ENCODE data around the gene CACNG1.

Gene CACNG1

DNA sequence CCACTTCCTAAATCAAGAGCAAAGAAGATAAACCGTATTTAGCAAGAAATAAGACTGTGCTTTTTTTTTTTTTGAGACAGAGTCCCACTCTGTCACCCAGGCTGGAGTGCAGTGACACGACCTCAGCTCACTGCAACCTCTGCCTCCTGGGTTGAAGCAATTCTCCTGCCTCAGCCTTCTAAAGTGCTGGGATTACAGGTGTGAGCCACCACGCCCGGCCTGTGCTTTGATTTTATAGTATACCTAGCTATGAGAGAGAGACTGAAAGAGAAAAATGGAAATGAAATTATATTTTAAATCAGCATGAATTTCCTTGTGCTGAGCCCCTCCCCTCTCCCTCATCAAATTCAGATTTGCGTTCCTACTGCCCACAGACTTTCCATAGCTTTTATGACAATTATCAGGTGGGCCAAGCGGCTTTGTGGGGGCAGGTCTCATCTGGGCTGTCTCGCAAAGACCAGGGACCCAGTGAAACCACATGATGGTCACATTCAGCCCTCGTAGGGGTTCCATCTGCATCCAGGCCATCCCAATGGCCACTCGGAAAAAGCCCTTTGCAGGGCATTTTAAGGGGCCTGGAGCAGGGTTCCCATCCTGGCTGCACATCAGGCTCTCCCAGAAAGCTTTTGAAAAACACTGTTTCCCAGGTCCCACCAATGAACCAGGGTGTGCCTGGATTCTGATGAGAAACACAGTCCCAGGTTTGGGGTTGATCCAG lies 8.5 kb downstream of the CACNG1 start:
- no peak for DNase-seq

DNA sequence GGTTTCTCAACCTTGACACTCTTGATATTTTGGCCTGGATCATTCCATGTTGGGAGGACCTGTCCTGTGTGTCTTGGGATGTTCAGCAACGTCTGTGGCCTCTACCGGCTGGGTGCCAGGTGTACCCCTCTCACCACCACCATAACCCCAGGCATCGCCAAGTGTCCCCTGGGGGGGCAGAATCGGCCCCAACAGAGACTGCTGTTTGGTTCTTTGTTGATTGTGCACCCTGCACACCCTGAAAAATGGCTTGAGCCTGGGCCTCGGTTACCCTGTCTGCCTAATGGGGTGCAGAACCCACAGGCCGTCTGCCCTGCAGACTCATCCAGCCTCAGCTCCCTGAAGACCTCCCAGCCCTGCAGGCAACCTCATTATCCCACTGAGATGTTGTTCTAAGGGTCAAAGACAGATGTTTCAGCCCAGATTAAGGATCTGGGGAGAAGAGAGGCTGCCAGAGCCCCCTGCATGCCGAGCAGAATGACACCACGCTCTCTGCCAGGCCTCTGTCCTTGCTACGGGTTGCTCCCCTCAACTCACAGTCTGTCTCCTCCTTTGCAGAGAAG lies 9.2 kb downstream of the CACNG1 start:
- no peak for DNase-seq

DNA sequence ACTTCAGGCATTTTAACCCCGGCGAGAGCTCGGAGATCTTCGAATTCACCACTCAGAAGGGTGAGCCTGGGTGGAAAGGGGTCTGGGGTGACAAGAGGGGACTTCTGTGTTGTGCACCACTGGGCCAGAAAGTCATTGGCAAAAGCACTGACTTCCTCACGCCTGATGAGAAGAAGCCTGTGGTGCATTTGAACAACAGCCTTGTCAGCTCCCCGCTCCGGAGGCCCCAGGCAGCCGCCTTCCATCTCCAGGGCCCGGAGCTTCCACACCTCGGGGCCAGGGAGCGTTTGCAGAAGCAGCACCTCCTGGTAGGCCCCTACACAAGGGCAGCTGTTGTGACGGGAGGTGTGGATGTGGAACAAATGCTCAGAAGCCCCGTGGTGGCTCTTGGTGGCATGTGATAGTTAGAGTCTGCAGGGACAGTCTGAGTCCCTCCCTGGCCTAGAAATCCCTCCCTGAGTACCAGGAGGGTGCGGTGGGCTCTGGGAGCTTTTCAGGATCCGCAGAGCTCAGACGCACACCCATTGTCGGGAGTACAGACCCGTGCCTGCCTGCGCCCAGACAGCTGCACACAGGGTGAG lies 9.7 kb downstream of the CACNG1 start:
- DNase-seq: no peak

DNA sequence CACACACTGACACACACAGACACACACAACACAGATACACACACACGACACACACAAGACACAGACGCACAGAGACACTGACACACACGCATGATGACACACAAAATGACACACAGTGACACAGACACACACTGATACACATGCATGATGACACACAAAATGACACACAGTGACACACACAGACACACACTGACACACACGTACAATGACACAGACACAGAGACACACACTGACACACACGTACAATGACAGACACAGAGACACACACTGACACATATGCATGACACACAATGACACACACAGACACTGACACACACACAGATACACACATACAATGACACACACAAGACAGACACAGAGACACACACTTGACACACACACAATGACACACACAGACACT lies 10.3 kb downstream of the CACNG1 start:
- DNase-seq: no peak

DNA sequence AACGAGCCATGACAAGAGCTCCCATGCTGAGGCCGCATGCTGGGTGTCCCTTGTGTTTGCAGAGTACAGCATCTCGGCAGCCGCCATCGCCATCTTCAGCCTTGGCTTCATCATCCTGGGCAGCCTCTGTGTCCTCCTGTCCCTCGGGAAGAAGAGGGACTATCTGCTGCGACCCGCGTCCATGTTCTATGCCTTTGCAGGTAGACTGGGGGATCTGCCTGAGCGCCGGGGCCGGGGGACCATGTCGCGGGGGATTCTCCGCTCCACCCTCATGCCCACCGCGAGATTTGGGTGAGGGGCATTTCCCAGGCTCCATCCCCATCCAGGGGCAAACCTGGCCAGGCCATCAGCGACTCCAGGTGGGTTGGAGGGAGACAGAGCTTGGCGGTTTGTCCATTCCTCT lies 10.7 kb downstream of the CACNG1 start:
- DNase-seq: no peak

DNA sequence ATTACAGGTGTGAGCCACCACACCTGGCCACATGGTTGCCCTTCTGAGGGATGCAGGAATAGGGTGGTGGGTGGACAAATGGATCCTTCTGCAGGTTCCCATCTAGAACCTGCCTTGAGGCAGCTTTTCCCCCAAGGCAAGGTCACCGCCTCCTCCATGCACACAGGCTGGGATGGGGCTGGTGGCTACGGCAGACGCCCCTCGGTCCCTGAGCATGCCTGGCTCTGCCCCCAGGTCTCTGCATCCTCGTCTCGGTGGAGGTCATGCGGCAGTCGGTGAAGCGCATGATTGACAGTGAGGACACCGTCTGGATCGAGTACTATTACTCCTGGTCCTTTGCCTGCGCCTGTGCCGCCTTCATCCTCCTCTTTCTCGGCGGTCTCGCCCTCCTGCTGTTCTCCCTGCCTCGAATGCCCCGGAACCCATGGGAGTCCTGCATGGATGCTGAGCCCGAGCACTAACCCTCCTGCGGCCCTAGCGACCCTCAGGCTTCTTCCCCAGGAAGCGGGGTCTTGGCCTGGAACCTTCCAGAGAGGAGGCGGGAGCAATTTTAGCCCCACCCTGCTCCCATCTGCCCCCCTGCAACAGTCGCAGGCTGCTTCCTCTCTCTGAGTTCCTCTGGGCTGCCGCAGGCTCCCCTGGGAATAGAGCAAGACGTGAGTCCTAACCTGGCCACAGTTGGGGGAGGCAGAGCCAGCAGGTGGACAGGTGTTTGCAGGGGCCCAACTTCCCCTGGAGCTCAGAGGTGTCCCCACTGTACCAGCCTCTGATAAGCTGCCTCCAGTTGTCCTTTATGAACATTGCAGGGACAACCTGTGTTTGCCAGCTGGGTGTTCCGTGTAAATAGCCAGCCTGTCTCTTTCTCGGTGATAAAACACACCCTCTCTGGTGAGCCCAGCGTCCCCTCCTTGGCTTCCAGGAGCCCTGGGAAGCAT lies 11.7 kb downstream of the CACNG1 start:
- DNase-seq: no peak

DNA sequence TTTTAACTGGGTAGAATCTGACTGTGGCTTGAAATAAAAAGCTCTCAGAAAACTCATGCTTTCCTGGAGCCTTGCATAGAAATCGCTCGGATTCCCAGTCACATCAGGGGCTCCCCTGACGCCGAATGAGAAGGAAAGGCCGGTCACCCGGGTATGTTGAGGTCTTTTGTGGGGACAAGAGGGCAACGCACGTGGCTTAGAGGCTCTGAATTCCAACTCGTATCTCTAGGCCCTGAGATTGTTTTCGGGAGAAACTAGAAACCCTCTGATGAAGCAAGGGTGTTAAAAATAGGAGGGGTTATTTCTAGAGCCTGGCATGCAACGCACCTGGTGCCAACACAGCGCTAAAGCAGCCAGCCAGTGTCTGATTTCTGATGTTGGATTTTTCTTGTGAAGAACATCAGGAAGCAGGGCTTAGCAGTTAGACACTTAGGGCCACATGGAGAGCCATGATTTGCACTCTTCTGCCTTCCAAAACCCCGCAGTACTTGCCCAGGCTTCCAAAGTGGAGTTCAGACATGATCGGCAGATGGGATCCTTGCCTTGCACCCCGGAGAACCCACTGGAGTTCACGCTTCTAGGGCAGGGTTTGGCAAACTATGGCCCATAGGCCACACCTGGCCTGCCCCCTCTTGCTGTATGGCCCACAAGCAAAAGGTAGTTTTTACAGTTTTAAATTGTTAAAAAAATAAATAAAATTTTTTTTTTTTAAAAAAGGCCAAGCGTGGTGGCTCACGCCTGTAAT lies 12.6 kb downstream of the CACNG1 start:
- DNase-seq: no peak

DNA sequence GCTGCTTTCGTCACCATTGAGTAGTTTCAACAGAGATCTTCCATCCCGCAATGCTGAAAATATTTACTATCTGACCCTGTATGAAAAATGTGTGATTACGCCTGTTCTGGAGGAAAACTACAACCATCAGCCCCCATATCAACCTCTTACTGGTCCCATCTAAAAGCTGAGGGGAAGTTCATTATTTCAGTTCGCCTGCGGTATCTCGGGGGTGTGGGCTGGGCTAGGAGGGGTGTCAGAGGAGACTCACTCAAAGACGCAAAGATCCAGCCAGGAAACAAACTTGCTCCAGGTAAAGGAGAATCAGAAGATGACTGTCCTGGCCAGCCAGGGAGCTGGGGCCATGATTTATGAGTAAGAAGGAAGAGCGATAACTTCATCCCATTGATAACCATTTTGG lies 13.7 kb downstream of the CACNG1 start:
- no peak for DNase-seq

DNA sequence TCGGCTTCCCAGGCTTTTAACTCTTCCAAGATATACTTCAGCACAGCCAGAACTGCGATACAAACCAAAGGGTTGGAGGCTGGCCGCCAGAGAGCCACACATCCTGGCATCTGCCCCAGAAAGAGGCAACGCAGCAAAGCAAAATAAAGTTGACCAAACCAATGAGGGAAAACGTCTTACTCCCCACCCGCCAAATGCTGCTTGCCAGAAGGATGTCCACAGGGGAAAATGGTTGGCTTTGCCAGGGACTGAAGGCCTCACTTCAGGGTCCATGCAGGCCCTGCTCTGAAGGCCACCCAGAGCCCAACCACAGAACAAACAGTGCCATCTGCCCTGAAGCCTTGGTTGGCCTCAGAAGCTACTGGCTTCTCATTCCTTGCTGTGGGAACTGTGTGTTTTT lies 15.0 kb downstream of the CACNG1 start:
- DNase-seq: no peak

DNA sequence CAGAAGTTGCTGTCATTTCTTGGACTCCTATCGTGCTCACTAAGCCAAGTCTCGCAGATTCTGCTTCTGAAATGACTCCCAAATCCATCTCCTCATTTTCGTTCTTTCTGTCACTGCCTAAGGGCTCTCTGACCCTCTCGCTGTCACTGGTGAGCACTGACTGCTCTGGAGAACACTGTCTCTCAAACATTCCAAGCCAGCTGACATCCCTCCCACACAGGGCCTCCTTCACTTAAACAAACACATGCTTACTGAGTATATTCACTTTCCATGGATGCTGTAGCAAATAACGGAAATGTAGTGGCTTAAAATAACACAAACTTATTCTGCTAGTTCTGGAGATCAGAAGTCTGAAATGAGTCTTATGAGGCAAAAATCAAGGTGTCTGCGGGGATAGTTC lies 18.8 kb downstream of the CACNG1 start:
- no peak for DNase-seq

DNA sequence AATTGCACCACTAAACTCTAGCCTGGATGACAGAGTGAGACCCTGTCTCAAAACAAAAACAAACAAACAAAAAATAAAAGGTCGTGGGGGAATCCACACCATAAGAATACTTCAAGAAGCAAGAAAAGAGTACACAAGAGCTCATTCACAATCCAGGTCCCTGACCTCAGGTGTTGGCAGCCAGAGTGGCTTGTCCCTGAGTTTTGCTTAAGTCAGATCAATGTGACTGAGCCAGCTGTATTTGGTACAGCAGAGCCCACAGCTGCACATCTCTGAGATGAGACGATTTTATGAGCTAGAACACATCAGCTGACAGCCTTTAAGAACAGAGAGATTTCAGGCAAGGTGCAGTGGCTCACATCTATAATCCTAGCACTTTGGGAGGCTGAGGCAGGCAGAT lies 22.4 kb downstream of the CACNG1 start:
- DNase-seq: no peak

DNA sequence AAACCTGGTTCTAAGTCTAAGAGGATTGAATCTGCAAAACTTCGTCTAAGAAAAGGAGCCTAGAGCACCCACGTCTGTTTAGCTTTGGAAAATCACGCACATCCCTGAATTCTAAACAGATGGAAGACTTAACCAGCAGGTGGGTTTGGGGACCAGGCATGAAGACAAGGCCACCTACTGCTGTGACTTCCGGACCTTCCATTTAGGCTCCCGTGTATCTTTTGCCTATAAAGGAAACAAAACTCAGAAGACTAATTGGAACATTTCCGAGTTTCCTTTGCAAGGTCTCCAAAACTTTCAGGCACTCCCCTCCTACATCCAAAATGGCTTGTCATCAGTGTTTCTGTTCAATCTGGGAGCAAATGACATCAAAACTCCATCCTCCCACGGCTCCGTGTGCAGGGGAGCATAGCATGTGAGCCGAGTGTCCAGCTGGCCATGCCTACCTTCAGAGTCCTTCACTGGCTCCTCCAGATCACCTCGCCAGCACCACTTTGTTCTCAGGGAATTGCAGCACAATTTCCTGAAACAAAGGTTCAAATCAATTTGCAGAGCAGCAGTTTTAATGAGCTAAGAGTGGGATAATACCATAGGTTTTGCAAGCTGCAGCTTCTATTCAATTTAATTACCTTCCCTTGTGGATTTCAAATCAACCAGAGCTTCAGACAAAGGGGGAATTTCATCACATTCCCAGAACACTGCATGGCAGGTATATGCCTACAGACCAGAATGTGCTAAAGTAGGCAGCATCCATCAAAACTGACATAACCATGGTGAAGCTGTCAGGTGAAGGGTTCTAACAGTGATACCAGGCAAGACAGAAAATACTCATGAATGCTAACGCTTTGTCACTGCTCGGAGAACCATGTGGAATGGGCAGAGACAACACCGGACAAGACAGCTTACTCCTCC lies 23.5 kb downstream of the CACNG1 start:
- DNase-seq: no peak

DNA sequence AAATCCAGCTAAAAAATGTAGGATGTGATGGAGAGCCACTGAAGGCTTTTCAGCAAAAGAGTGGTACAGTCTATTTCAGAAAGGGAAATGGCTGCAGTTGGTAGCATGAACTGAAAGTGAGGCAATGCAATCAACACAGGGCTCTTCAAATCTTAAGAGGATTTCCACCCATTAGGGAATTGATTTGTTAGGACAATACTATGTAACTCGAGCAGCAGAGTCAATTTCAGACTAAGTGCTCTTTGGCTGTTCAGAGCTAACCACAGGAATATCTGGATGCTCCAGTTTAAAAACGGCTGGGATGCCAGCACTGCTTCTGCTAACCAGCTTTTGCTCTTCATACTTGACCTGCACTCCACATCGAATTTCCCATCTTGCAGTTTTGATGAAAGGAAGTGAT lies 24.6 kb downstream of the CACNG1 start:
- DNase-seq: no peak

DNA sequence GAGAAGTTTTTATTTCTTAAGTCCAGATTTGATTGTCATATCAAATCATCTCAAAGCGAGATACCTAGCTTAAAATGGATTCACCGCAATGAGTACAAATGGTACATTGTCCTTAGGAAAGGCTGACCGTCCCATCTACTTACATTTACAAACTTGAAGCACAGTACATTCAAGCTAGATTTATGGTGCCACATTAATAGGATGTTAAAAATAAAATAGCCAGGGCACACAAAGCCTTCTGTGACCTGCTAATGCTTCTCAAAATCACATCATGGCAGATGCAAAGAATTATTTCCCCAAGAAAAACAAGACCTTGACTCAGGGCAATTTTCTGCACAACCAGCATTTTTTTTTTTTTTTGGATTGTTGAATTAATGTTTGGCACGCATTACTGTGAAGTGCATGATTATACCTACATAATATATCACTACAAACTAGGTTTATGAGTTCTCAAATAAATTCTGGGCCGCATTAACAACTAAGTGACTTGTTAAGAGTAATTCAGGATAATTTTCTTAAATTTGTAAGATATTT lies 25.3 kb downstream of the CACNG1 start:
- DNase-seq: no peak

DNA sequence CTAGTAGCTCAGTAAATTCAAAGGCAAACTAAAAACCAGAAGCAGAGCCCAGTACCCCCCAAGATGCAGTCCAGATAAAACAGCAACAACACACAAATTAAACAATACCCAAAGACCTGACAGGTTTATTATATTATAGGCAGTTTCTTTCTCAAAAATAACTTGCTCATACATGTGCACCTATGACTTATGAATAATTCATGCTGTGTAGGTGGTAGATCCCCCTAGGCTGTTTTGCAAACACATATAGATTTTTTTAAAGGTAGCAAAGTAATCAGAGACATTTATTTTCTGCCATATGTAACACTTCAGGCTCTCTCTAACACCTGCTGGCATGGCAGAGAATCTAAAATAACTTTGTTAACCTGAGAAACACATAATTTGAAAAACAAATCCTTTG lies 27.2 kb downstream of the CACNG1 start:
- no peak for DNase-seq

DNA sequence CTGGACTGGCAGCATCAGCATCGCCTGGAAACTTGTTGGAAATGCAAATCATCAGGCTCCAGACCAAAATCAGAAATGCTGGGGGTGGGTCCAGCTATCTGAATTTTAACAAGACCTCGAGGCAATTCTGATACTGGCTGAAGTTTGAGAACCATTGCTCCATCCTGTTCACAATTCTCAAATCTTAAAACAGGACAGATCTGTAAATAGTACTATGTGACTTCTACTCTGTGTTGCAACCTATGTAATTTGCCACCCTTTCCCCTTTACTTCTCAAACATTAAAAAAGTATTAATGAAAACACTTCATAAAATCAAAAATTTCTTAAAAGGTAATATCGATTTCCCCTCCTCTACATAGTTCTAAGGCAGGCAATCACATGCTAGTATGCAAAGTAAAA lies 28.5 kb downstream of the CACNG1 start:
- no peak for DNase-seq

DNA sequence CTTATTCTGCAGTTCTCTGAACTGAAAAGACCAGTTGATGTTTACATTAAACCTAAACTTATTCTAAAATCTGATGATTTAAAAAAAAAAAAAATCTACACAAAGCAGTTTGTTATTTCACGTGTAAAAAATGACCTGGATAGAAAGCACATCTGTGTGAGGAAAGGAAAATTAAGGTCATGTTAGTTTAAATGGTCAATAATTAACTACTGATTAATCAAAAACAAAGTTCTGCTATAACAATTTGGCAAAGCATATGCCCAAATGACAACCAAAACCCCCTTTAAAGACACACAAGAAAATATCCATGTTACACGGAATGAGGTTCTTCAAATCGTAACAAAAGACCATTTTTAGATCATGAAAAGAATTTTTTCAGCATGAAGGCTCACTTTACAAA lies 30.4 kb downstream of the CACNG1 start:
- no peak for DNase-seq

DNA sequence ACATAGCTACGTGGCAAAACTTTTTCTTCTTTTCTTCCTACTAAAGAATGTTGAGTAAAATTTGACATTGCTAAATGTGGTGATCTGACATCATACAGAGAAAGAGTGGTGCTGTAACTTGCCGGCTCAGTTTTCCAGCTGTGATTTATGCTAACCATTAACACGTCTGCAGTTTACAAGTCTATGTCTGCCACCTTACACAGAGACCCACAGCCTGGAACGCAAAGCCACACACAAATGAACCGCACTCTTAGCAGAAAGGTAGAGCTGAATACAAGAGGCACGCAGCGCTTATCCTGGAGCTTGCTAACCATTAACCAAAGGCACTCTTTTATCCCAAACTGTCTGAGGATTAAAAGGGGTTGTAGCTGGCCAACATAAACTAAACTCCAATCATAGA lies 31.9 kb downstream of the CACNG1 start:
- no peak for DNase-seq

DNA sequence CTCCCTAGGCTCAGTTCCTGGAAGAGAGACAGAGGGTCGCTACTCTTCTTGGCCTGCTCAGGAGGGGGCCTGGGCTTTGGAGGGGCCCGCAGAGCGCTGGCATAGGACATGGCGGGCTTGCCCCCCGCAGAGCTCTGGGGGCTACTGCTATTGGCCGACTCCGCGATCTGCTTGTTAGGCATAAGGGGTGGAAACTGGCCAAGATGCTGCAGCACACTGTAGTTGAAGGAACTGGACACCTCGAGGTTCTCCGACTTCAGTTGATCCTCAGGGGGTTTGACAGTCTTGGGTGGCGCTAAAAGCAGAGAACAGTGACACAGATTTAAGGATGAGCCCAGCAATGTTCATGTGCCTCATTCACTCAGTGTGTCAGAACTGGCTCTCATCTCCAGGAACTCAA lies 33.9 kb downstream of the CACNG1 start:
- DNase-seq: no peak

DNA sequence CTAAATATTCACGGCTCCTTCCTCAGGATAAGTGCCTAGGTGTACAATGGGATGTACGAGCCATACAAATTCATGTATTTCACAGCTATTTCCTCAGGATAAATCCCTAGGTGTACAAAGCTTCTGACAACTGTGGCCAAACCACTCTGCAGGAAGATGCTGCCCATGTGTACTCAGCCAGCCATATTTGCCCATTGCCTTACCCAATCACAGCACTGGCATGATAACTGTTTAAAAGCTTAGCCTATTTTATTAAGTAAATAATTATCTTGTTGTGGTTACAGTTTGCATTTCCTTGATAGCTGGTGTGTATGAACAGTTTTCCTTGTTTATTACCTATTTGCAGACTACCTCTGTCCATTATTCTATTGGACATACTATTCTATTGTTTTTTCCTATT lies 35.1 kb downstream of the CACNG1 start:
- DNase-seq: no peak

DNA sequence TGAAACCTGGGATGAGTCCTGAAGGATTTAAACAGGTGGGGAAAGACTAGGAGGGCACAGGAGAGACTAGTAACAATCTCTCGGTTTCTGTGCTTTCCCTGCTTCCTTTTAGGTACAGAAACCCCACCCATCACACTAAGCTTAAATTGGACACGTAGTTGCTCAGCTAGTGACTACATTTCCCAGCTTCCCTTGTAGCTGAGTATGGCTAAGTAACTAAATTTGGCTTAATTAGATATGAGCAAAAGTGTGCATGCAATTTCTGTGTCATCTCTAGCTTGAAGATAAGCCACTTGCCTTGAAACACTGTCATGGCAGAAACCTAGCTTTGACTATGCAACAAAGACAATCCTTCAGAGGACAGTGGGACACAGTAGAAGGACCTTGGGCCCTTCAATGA lies 36.5 kb downstream of the CACNG1 start:
- no peak for DNase-seq

DNA sequence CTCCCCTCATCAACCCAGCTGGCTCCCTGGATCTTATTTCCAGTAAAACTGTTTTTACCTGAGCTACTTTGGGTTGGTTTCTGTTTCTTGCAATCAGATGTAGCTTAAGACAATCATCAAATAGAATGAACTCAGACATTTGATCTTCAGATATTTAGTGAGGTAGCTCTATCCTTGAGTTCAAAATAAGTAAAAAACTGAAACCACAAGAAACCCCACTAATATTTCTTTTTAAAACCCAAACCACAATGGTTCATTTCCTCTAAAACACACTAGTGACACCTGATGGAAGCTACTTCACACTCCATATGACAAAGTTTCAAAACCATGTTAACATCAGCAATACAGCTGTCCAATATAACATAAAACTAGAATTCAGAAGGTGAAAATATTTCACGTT lies 37.8 kb downstream of the CACNG1 start:
- no peak for DNase-seq

All from GDM1 (cell line).